NCI-H748 (cell line): Measurements from ENCODE around the gene NAGLU.

ENCODE experiments used
- DNase-seq: peaks from one replicate; lab custom pipeline; 2025; ENCODE audit not compliant: unreplicated experiment; lab: John Stamatoyannopoulos, UW

Gene NAGLU

GRCh38 chr17:42586514-42587230, 50.6 kb downstream of the NAGLU start:
- DNase-seq: no peak

GRCh38 chr17:42590886-42591285, 54.8 kb downstream of the NAGLU start:
- no peak for DNase-seq

- no peak for DNase-seq
These were observed 55.4 kb downstream of the NAGLU start for GRCh38 chr17:42591411-42591810.
